HG03521 (cell line): ENCODE data around the gene ZC3H14.

Source experiments
- ATAC-seq: cut with Tn5 transposase; IDR thresholded peaks from one replicate; pipeline ENCODE4 v1.9.1; 2021; ENCODE audit warnings: mild to moderate bottlenecking, moderate library complexity; ENCODE audit not compliant: unreplicated experiment

ZC3H14 gene

DNA sequence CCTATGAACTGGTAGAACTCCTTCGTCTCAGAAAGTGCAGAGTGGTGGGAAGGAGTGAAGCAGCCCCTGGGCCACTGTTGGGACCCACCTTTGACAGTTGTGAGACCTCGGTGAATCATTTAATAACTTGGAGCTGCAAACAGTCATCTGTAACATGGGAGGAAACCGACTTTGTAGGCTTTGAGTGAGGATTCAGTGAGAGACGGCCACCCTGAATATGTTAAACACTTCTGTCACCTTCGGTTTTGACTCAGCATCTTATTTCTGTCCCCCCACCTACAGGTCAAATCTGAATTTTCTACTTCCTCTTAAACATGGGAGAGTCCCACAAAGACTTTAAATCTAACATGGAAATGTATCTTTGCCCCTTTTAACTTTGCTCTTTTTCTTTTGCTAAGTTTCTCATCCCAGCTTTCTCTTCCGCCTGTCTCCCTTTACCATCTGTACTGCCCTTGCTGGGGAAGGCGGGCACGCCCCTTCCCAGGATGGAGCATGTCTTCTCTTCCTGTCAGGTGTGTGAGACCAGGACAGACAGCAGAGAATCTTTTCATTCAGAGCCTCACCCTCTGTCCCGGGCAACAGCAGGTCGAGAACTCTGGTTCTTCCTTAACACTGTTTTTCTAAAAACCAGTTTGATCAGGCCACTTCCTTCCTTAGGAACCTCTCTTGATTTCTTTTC, 37.1 kb downstream of the ZC3H14 start:
- peak; percentile 95 for ATAC-seq

DNA sequence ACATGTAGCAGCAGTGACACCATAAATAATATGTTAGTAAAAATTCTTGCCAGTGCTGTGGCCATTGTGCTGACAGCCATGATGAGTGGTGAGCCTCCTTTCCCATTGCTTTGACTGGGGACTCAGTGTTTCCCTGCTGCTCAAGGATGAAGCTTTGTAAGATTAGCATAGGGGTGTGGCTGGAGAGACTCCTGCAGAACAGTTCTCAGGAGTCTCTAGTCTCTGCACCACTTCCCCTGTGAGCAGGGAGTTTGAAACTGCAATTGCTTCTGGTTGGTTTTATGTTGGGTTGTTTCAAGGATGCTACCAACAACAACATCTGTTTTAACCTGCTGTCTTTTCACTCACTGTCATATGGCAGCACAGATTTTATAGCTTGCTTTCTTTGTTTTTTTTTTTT, 41.4 kb downstream of the ZC3H14 start:
- ATAC-seq = no peak

DNA sequence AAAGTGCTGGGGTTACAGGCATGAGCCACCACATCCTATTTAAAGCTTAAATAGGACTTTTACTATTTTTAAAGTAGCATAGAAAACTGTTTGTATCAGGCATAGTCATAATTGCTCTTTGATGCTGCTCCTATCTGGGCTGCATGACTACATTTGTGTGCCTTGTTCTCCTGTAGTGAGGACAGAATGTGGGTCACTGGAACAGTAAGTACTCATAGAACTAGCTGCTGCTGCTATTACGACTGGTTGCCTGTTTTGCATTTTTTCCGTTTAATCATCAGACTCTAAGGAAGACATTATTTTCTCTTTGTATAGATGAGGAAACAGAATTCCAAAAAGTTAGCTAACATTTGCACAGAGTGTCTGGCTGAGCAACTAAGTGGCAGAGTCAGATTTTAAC, 42.8 kb downstream of the ZC3H14 start:
- ATAC-seq = no peak

DNA sequence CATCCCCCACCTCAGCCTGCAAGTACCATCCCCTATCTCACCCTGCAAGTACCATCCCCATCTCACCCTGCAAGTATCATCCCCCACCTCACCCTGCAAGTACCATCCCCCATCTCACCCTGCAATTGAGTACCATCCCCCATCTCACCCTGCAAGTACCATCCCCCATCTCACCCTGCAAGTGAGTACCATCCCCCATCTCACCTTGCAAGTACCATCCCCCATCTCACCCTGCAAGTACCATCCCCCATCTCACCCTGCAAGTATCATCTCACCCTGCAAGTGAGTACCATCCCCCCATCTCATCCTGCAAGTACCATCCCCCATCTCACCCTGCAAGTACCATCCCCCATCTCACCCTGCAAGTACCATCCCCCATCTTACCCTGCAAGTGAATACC, 45.0 kb downstream of the ZC3H14 start:
- no peak for ATAC-seq

DNA sequence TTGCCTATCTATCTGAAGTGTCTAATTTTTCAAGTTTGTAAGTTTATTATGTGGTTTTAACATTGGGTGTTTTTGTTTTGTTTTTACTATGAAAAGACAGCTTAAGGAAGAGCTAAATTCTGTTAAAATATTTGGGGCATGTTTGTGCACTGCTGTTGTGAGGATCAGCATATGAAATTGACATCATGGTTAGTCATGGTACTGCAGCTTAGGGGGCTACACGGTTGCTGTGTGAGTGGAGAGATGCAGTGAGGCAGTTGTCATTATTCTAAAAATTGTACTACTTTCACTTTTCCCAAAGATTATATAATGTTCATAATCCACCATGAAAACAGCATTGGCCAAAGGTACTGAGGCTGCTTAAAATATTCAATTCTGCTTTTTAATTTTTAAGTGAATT, 49.0 kb downstream of the ZC3H14 start:
- no peak for ATAC-seq

DNA sequence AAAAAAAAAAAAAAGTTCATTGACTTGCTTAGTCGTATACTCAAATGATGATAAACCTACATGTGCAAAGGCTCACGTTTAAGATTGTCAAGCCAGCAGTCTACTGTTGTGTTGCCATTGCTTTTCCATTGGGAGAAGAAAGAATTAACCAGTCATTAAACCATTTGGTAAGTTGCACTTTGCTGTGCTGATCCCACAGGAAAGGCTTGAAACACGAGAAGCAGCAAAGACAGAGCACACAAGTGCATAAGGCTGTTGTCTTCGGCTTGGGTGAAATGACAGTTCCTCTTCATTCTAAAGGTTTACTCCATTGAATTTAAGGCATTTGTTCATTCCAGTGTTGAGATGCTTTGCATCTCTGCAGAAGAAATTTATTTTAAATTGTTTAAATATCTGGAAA, 50.1 kb downstream of the ZC3H14 start:
- no peak for ATAC-seq

DNA sequence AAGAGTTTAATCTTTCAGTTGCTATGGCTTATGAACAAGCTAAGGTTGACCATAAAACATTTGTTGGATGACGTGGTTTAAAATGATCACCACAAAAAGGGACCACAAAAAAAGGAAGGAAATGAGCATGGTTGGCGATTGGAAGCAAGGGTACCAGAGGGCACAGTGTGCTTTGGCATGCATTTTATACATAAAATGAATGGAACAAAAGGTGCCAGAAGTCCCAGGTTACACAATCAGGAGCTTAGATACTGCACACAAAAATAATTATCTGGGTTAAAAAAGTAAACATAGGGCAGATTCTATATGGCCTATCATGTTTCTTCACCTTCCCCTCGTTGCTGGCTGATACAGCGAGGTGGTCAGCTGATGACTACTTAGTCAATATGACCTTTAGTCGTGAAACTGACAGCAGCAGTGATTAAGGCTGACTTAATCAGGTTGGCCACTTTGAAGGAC, 50.7 kb downstream of the ZC3H14 start:
- ATAC-seq = no peak

DNA sequence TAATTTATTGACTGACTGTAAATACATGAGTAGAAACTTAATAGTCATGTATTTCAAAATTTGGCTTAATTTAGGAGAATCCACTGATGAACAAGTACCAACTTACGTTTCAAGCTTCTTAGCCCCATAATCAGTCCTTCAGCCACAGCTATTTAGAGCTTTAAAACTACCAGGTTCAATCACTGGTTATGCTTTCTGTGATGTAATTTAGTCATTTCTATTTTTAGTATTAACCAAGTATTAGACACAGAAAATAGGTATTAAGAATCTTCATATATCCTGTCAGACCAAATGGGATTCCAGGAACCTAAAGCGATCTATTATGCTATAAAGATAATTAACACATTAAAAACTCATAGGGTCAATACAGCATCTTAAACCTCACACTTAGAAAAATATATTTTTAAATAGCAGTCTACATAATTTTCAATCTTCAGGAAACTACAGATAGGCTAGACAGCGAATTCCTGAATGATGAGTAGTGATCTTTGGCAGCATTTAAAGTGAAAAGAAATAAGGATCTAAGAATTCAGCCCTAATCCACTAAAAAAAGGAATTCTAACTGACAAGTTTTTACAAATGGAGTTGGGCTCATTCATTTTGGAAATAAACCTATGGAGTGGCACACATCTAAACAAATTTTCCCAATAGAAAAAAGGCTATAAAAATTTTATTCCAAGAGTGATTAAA, 51.5 kb downstream of the ZC3H14 start:
- ATAC-seq = peak; percentile 45

DNA sequence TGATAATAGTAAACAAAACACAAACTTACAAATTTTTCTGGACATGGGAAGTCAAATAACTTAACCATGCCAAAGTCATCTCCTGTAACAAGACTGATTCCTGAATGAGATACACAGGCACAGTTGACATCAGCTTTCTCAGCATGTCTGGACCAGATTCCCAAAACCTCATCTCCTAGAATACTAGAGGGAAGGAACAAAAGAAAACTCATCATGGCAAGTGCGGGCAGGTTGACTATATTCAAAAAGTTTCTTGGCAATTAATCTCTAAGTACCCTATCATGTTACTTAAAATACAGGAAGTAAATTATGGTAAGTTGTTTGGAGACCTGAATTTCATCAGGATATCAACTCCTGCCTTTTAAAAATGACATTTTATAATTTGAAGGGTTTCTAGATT, 53.9 kb downstream of the ZC3H14 start:
- ATAC-seq = no peak

DNA sequence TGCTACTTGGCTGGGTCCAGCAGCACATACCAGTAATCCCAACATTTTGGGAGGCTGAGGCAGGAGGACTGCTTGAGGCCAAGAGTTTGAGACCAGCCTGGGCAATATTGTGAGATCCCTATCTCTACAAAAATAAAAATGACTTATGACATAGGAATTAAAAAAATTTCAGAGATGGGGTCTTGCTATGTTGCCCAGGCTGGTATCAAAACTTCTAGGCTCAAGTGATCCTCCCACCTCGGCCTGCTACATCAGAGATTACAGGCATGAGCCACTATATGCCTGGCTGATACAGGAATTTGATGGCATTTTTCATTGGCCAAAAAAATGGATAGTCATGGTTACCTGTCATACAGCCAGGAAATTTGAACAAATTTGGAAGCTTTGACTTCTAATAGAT, 54.6 kb downstream of the ZC3H14 start:
- no peak for ATAC-seq

DNA sequence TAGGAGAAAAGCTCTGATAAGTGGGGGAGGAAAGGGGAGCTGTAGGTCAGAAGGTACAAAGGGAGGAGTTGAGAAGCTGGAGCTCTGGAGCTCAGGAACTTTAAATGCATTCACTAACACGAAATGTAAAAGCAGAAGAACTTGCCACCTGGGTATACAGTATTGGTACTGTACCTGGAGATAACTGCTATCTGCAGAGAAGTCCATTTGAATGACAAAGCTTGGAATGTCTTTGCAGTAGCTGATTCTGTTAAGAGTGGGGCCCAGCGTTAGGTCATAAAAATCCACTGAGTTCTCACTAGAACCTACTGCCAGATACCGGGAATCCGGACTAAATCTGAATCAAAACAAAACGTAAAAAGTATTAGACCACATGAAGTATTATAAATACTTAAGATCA, 55.6 kb downstream of the ZC3H14 start:
- ATAC-seq = no peak

DNA sequence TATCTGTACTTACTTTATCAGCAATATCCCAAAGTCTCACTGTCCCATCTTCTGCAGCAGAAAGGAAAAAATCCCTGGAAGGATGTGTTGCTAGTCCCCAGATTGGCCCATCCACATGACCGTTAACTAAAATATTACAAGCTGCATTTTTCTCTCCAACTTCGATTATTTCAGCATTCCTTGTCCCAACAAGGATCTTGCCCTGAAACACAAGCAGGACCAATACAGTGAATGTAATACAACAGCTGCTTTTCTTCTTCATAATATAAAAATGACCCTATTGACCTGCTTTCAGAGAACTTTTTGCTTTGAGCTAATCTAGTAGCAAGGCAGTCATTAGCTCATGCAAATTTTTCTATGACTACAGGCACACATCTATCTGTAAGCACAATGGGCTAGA, 58.3 kb downstream of the ZC3H14 start:
- no peak for ATAC-seq

DNA sequence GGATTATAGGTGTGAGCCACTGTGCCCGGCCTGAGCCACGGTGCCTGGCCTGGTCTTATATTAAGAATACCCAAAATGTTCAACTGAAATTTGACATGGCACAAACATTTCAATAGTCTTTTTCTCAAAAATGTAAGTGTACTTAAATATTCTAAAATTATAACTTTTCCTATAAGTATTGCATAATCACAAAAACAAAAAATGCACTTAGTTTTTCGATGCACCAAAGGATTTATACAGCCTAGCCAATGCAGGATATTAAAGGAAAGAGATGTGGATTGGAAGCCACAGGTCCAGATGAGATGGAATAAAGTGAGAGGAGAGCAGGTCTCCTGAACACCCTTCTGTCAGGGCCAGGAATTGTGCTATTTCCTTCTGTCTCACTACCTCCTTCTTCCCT, 62.8 kb downstream of the ZC3H14 start:
- ATAC-seq = no peak

DNA sequence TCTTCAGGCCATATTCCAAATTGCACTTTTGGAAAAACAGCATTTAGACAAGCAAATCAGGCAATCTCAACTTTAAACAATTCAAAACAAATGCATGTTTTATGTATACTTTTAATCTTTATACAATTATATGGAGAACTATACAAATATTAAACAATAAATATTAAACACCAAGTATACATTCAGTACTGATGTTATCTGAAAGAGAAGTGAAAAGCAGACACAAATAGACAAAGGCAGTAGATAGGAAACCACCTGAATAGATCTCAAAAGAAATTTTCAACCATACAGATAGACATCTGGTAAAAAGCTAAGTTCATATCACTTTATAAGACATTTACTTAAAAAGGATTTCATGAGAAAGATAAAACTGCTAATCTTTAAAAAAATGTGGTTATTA, 65.2 kb downstream of the ZC3H14 start:
- no peak for ATAC-seq

DNA sequence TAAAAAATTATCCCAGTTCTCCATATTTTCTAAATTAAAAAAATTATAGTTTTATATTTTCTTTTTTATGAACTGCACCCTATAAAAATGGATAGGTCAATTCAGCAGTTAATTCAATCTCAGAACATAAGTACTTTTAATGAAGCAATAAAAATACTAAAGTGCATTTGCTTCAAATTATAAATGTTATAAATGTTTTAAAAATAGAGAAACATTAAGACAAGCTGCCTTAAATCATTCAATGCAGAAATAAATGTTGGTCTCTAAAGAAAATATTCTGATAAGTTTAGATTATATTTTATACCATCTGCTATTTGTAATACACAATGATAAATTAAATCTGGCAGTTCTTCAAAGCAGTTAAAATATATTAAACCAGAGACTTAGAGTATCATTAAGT, 65.6 kb downstream of the ZC3H14 start:
- ATAC-seq = no peak

DNA sequence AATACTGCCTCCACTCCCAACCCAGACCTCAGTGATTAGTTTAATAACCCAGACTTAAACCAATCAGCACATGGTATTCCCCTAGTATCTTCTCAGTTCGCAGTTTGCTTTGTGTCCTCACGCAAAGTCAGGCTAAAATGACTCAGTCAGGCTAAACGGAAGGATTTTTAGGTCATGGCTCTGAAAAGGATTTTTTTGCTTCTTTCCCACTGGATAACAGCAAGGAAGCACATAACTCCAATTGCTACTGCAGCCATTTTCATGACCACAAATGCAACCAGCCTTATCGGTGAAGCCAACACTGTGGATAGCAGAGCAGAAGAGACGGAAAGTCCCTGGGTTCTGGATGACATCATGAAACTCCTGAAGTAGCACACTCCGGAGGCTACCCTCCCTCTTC, 67.7 kb downstream of the ZC3H14 start:
- no peak for ATAC-seq

DNA sequence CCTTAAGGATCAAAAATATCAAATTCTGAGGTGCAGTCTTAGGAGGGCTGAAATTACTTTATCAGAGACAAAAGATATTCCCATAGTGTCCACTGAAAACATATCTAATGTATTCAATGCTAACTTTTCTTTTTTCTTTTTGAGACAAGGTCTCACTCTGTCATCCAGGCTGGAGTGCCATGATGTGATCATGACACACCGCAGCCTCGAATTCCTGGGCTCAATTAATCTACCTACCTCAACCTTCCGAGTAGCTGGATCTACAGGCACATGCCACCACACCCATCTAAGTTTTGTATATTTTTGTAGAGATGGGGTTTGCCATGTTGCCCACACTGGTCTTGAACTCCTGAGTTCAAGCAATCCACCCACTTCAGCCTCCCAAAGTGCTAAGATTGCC, 68.3 kb downstream of the ZC3H14 start:
- no peak for ATAC-seq

DNA sequence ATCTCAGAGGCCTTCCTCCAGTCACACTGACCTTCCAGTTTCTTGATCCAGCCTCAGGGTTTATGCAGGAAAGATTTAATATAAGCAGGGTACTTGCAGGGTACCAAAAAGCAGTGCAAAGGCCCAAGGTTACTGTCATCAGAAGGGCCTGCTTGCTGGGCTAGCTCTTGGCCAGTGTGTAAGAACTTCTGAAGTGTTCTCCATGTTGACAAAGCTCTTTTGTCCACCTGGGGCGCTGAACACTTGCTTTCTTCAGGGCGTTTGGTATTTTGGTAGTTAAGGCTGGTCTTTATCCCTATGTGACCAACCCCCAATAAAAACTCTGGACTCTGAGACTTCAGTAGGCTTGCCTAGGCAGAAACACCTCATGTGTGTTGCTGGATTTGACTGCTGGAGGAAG, 69.7 kb downstream of the ZC3H14 start:
- ATAC-seq = no peak

DNA sequence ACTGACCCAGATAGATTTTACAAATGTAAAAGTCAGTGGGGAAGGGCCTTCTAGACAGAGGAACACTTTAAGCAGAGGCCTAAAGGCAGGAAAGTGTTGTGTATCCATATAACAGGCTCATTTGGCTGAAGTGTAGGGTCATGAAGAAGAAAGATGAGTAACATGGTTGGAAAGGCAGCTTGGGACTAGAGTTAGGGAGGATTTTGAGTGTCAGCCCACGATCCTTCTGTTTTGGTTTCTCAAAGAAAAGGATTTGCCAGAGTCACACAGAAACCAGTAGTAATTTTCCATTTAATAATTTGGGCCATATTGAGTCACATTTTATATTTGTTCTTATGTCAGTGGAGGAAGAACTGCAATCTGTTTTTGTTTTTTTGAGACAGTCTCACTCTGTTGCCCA, 76.4 kb downstream of the ZC3H14 start:
- ATAC-seq = no peak

DNA sequence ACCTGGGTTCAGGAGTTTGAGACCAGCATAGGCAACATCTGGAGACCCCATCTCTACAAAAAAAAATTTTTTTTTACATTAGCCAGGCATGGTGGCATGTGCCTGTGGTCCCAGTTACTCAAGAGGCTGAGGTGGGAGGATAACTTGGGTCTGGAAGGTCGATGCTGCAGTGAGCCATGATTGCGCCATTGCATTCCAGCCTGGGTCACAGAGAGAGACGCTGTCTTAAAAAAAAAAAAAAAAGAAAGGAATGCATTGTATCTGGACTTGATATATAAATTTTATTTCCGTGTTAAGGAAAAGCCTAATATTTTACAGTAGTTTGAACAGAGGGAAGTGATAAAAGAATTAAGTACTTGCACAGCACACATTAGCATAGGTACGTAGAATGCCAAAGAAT, 97.2 kb downstream of the ZC3H14 start:
- ATAC-seq = no peak

DNA sequence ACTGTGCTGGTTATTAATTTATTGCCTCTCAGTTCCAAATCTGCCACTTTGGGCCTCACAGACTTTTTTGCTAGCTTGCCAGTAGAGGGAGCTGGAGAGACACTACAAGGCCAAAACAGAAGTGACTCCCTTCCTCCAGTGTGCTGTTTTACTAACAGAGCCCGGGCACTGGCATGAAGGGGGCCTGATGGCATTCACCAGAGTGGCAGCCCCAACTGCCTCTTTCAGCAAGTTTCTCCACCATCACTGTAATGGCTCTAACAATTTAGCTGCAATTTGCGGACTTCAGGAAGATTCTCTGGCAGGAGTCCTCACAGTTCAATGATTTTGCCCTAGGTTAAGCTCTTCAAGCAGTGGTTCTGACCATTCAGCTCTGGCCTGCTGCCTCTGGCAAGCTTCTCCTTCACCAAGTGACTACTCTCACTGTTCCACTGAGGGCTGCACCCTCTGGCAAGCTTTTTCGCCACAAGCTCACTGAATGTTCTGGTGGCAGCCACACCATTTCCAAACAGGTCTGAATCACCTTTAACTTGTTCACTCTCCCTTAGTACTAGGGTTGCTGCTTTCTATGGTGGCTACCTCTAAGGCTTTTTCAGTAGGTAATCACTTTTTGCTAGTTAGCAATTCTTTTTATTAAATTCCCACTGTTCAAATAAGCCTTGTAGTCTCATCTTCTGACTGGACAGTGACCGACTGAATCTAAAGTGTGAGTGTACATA, 104.9 kb downstream of the ZC3H14 start:
- peak; percentile 80 for ATAC-seq

DNA sequence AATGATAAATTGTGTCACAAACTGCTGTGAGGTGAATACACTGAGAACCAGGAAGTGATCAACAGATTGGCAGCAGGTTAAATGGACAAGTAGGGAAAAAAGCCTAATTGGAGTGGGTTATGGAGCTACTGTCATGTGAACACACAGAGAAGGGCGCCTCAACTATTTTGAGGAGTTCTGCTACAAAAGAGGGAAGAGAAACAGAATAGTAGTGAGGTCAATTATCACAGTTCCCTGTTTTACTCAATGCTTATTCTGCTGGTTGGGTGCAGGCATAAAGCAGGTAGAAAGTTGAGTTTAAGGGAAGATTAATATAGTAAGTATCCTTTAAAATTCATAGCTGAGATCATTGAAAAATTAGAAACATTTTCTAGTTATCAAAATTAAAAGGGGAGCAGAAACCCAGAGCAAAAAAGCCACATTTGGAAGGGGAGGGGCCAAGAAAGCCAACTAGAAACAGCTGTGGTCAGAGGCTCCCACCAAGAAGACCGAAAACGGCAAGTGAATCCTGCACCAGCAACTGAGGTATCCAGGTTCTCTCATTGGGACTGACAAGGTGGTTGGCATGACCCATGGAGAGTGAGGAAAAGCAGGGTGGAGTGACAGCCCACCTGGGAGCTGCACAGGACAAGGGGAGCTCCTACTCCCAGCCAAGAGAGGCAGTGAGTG, 105.7 kb downstream of the ZC3H14 start:
- peak; percentile 42 for ATAC-seq
